ENCODE data around the gene YBEY. TPM values are rescaled to one million over a fixed set of nuclear protein-coding genes. Genes with fewer than 3 reads are reported as not detected.

YBEY gene
- total and polyA plus RNA-seq, 4 donors, result 7.7 to 16.7 (median 13.5) TPM

GRCh38 chr21:46269466-46269865 lies 16.7 kb upstream of the YBEY start:
- H3K4me3 ChIP-seq (ENCODE audit: low read length in 2 of 2), result no peak overlapping the region
- DNase-seq (no peak), ATAC-seq (ENCODE audit: low FRiP score) (no peak)
- 92 to 93% methylated on average over 10 of the region's 10 CpGs for WGBS, 2 donors
- H3K36me3 ChIP-seq (ENCODE audit: control insufficient read depth in 1 of 2, insufficient read depth in 2 of 2, low read length in 1 of 2), result peaks cover 0 to 19% of the 10 kb centered on the region in 2 donors
- no peaks in the 10 kb centered on the region for H3K9me3 ChIP-seq (ENCODE audit: control insufficient read depth, low read length)
- intact Hi-C loops (cut with DNase I), result no loop called here
- H3K27ac ChIP-seq (ENCODE audit: low read depth in 1 of 2, low read length in 2 of 2), result no peak overlapping the region
- no peaks in the 10 kb centered on the region for H3K4me1 ChIP-seq (ENCODE audit: control insufficient read depth in 1 of 2, insufficient read depth in 2 of 2, low read length in 2 of 2)
- H3K27me3 ChIP-seq (ENCODE audit: control insufficient read depth in 1 of 2, insufficient read depth in 2 of 2, low read length in 1 of 2), result no peaks in the 10 kb centered on the region

- Histone ChIP-seq H3K9me3 (ENCODE audit: control insufficient read depth, low read length) (no peaks in the 10 kb centered on the region), H3K27me3 (ENCODE audit: control insufficient read depth in 1 of 2, insufficient read depth in 2 of 2, low read length in 1 of 2) (no peaks in the 10 kb centered on the region), H3K36me3 (ENCODE audit: control insufficient read depth in 1 of 2, insufficient read depth in 2 of 2, low read length in 1 of 2) (peaks cover 0 to 26% of the 10 kb centered on the region in 2 donors), H3K4me1 (ENCODE audit: control insufficient read depth in 1 of 2, insufficient read depth in 2 of 2, low read length in 2 of 2) (no peaks in the 10 kb centered on the region), H3K27ac (ENCODE audit: low read depth in 1 of 2, low read length in 2 of 2) (no peak overlapping the region), H3K4me3 (ENCODE audit: low read length in 2 of 2) (no peak overlapping the region)
- intact Hi-C loops (cut with DNase I), result no loop called here
- 95% methylated on average over 14 of the region's 14 CpGs for WGBS, 2 donors
- peak in 1 of 2 donors; percentile 63 for DNase-seq
- no peak for ATAC-seq (ENCODE audit: low FRiP score)
These were observed 12.8 kb upstream of the YBEY start for GRCh38 chr21:46273341-46273740.

- no peak overlapping the region for H3K27ac ChIP-seq (ENCODE audit: low read depth in 1 of 2, low read length in 2 of 2)
- H3K27me3 ChIP-seq (ENCODE audit: control insufficient read depth in 1 of 2, insufficient read depth in 2 of 2, low read length in 1 of 2), result no peaks in the 10 kb centered on the region
- H3K4me3 ChIP-seq (ENCODE audit: low read length in 2 of 2), result no peak overlapping the region
- H3K9me3 ChIP-seq (ENCODE audit: control insufficient read depth, low read length), result no peaks in the 10 kb centered on the region
- H3K4me1 ChIP-seq (ENCODE audit: control insufficient read depth in 1 of 2, insufficient read depth in 2 of 2, low read length in 2 of 2), result no peaks in the 10 kb centered on the region
- no peak for DNase-seq
- intact Hi-C loops (cut with DNase I), result no loop called here
- WGBS, 2 donors, result 90 to 92% methylated on average over 11 of the region's 11 CpGs
- ATAC-seq (ENCODE audit: low FRiP score), result no peak
- peaks cover 0 to 26% of the 10 kb centered on the region in 2 donors for H3K36me3 ChIP-seq (ENCODE audit: control insufficient read depth in 1 of 2, insufficient read depth in 2 of 2, low read length in 1 of 2)
These were observed 11.2 kb upstream of the YBEY start for GRCh38 chr21:46274797-46275390.

DNA sequence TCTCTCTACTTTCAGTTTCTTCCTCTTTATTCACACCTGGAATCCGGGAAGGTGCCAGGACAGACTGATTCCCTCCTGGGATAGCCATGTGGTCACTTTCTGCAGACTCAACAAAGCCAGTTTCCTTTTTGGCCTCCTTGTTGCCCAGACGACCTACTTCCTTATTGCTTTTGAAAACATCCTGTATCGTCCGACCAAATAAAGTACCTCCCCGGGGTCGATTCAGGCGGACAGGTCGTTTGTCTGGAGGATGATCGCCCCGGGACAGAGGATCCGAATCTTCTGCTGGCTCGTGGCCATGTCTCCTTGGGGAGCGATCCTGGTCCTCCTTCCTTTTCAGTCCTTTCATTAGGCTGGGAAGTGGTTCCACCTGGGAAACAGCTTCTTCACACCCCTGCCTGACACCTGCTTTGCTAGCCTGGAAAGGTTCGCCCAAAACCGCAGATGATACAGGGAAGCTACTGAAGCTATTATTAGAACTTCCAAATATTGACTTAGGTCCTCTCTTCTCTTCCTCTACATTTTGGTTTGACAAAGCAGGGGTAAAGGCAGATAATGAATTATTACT lies 2.0 kb upstream of the YBEY start:
- intact Hi-C loops (cut with DNase I), result no loop called here
- Histone ChIP-seq H3K4me3 (ENCODE audit: low read length in 2 of 2) (no peak overlapping the region), H3K27me3 (ENCODE audit: control insufficient read depth in 1 of 2, insufficient read depth in 2 of 2, low read length in 1 of 2) (no peaks in the 10 kb centered on the region), H3K9me3 (ENCODE audit: control insufficient read depth, low read length) (no peaks in the 10 kb centered on the region), H3K27ac (ENCODE audit: low read depth in 1 of 2, low read length in 2 of 2) (no peak overlapping the region), H3K36me3 (ENCODE audit: control insufficient read depth in 1 of 2, insufficient read depth in 2 of 2, low read length in 1 of 2) (peaks cover 2 to 6% of the 10 kb centered on the region in 2 donors), H3K4me1 (ENCODE audit: control insufficient read depth in 1 of 2, insufficient read depth in 2 of 2, low read length in 2 of 2) (peaks cover 0 to 7% of the 10 kb centered on the region in 2 donors)
- ATAC-seq (ENCODE audit: low FRiP score) (no peak), DNase-seq (no peak)
- WGBS, 2 donors, result 67 to 69% methylated on average over 15 of the region's 15 CpGs

DNA sequence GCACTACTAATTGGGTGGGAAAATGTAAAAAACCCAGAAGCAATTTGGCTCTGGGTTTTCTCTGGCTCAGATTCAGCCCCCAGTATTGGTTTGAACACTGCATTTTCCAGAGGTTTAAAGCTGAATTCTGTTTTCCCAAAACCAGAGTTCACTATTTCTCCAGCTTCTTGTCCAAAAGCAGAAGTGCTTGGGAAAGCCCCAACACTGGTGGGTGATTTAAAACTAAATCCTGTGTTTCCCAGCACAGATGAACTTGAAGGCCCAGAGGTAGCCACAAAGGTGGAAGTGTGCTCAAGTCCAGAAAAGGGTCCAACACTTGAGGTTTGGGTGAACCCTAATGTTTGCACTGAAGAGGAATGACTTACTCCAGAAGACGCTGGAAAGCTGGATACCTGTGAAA lies 1.4 kb upstream of the YBEY start:
- peaks cover 2 to 4% of the 10 kb centered on the region in 2 donors for H3K36me3 ChIP-seq (ENCODE audit: control insufficient read depth in 1 of 2, insufficient read depth in 2 of 2, low read length in 1 of 2)
- no peak overlapping the region for H3K4me3 ChIP-seq (ENCODE audit: low read length in 2 of 2)
- 85 to 86% methylated on average over 1 of the region's 1 CpG for WGBS, 2 donors
- intact Hi-C loops (cut with DNase I), result loop anchor here (5.0 kb wide), 2 partner anchors 38 to 57 kb away; partner anchors contain the start of genes C21orf58 (in 1 of the 2), LSS (in 1 of the 2) and PCNT (in 1 of the 2)
- ATAC-seq (ENCODE audit: low FRiP score), result no peak
- peaks cover 0 to 7% of the 10 kb centered on the region in 2 donors for H3K4me1 ChIP-seq (ENCODE audit: control insufficient read depth in 1 of 2, insufficient read depth in 2 of 2, low read length in 2 of 2)
- no peaks in the 10 kb centered on the region for H3K27me3 ChIP-seq (ENCODE audit: control insufficient read depth in 1 of 2, insufficient read depth in 2 of 2, low read length in 1 of 2)
- no peak for DNase-seq
- H3K9me3 ChIP-seq (ENCODE audit: control insufficient read depth, low read length), result no peaks in the 10 kb centered on the region
- no peak overlapping the region for H3K27ac ChIP-seq (ENCODE audit: low read depth in 1 of 2, low read length in 2 of 2)

GRCh38 chr21:46285206-46285661 lies 908 bp upstream of the YBEY start, which contains the start of gene MCM3AP:
TSS of gene MCM3AP (minus strand) at chr21:46285611. CDS start at chr21:46285286, 325 bp downstream.
- Histone ChIP-seq H3K27ac (ENCODE audit: low read depth in 1 of 2, low read length in 2 of 2) (peak within 1 kb of the TSS in 1 of 2 donors; percentile 93), H3K4me1 (ENCODE audit: control insufficient read depth in 1 of 2, insufficient read depth in 2 of 2, low read length in 2 of 2) (peaks cover 0 to 7% of the 10 kb centered on the region in 2 donors), H3K4me3 (ENCODE audit: low read length in 2 of 2) (peak within 1 kb of the TSS; percentile 63 to 92), H3K9me3 (ENCODE audit: control insufficient read depth, low read length) (no peaks in the 10 kb centered on the region), H3K27me3 (ENCODE audit: control insufficient read depth in 1 of 2, insufficient read depth in 2 of 2, low read length in 1 of 2) (no peaks in the 10 kb centered on the region), H3K36me3 (ENCODE audit: control insufficient read depth in 1 of 2, insufficient read depth in 2 of 2, low read length in 1 of 2) (peaks cover 0 to 2% of the 10 kb centered on the region in 2 donors)
- intact Hi-C loops (cut with DNase I), result loop anchor here (5.0 kb wide), 2 partner anchors 37 to 58 kb away; partner anchors contain the start of genes C21orf58 (in 1 of the 2), LSS (in 1 of the 2) and PCNT (in 1 of the 2)
- no peak for ATAC-seq (ENCODE audit: low FRiP score)
- no peak for DNase-seq
- 28 to 30% methylated on average over 6 of the region's 6 CpGs for whole genome bisulfite sequencing, 2 donors

- Histone ChIP-seq H3K4me3 (ENCODE audit: low read length in 2 of 2) (peak overlapping the region; percentile 63 to 92), H3K27me3 (ENCODE audit: control insufficient read depth in 1 of 2, insufficient read depth in 2 of 2, low read length in 1 of 2) (no peaks in the 10 kb centered on the region), H3K4me1 (ENCODE audit: control insufficient read depth in 1 of 2, insufficient read depth in 2 of 2, low read length in 2 of 2) (peaks cover 0 to 7% of the 10 kb centered on the region in 2 donors), H3K9me3 (ENCODE audit: control insufficient read depth, low read length) (no peaks in the 10 kb centered on the region), H3K27ac (ENCODE audit: low read depth in 1 of 2, low read length in 2 of 2) (no peak overlapping the region), H3K36me3 (ENCODE audit: control insufficient read depth in 1 of 2, insufficient read depth in 2 of 2, low read length in 1 of 2) (peaks cover 0 to 2% of the 10 kb centered on the region in 2 donors)
- intact Hi-C loops (cut with DNase I), result loop anchor here (2.0 to 5.0 kb wide), 3 partner anchors 36 to 59 kb away; partner anchors contain the start of genes PCNT (in 2 of the 2), C21orf58 (in 1 of the 2) and LSS (in 1 of the 2)
- WGBS, 2 donors, result 1% methylated on average over 16 of the region's 16 CpGs
- DNase-seq, result no peak
- ATAC-seq (ENCODE audit: low FRiP score), result peak; percentile 2
These were observed 483 bp downstream of the YBEY start for GRCh38 chr21:46286648-46287002.

DNA sequence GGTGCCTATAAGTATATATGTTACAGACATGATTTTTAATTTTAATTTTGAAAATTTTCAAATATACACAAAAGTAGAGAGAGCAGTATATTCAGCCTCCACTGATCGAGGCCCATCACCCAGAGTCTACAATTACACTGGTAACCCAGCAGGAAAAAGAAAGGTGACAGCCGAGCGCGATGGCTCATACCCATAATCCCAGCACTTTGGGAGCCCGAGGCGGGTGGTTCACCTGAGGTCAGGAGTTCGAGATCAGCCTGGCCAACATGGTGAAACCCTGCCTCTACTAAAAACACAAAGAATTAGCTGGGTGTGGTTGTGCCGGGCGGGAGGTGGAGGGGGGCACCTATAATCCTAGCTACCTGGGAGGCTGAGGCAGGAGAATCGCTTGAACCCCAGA lies 1.4 kb downstream of the YBEY start:
- DNase-seq, result peak in 1 of 2 donors; percentile 34
- ATAC-seq (ENCODE audit: low FRiP score), result no peak
- WGBS, 2 donors, result 89 to 90% methylated on average over 10 of the region's 10 CpGs
- Histone ChIP-seq H3K27me3 (ENCODE audit: control insufficient read depth in 1 of 2, insufficient read depth in 2 of 2, low read length in 1 of 2) (no peaks in the 10 kb centered on the region), H3K9me3 (ENCODE audit: control insufficient read depth, low read length) (no peaks in the 10 kb centered on the region), H3K4me1 (ENCODE audit: control insufficient read depth in 1 of 2, insufficient read depth in 2 of 2, low read length in 2 of 2) (peaks cover 0 to 7% of the 10 kb centered on the region in 2 donors), H3K27ac (ENCODE audit: low read depth in 1 of 2, low read length in 2 of 2) (no peak overlapping the region), H3K4me3 (ENCODE audit: low read length in 2 of 2) (no peak overlapping the region), H3K36me3 (ENCODE audit: control insufficient read depth in 1 of 2, insufficient read depth in 2 of 2, low read length in 1 of 2) (peaks cover 0 to 2% of the 10 kb centered on the region in 2 donors)
- intact Hi-C loops (cut with DNase I), result loop anchor here (2.0 to 5.0 kb wide), 3 partner anchors 35 to 60 kb away; partner anchors contain the start of genes PCNT (in 2 of the 2), C21orf58 (in 1 of the 2) and LSS (in 1 of the 2)
